Heart right ventricle (tissue), 16 donors: ENCODE measurements around the gene SDR39U1. TPM values are rescaled to one million over a fixed set of nuclear protein-coding genes. Genes with fewer than 3 reads are reported as not detected.

ENCODE experiments used
- ATAC-seq, 8 donors: fragments of 200-7000 bp; cut with Tn5 transposase; one replicate each; pipeline ENCODE4 v1.9.1; 2020; ENCODE audit warnings: mild to moderate bottlenecking in 8 of 8, moderate library complexity in 8 of 8, moderate number of reproducible peaks in 1 of 8
- DNase-seq, 2 donors: peaks; one replicate each; pipeline ENCODE4 v3.0.0-alpha.2; 2020
- H3K27ac ChIP-seq, 10 donors: fragments of 200-600 bp; sonication (generic) in 2 of 10; one replicate each; pipeline versions ENCODE4 v1.5.0 to v1.8.0; 2020 to 2022; ENCODE audit warnings: mild to moderate bottlenecking in 3 of 10
- H3K27me3 ChIP-seq, 7 donors: fragments of 200-600 bp; one replicate each; pipeline ENCODE4 v1.8.0; 2021 to 2022; ENCODE audit warnings: mild to moderate bottlenecking in 2 of 7
- H3K36me3 ChIP-seq, 9 donors: fragments of 200-600 bp; sonication (generic) in 1 of 9; one replicate each; pipeline versions ENCODE4 v1.5.0 to v1.8.0; 2020 to 2022; ENCODE audit warnings: mild to moderate bottlenecking in 2 of 9
- H3K4me1 ChIP-seq, 9 donors: fragments of 200-600 bp; sonication (generic) in 1 of 9; one replicate each; pipeline versions ENCODE4 v1.5.0 to v1.8.0; 2020 to 2022; ENCODE audit warnings: mild to moderate bottlenecking in 4 of 9
- H3K4me3 ChIP-seq, 10 donors: fragments of 200-600 bp; sonication (generic) in 2 of 10; one replicate each; pipeline versions ENCODE4 v1.5.0 to v1.8.0; 2020 to 2022; ENCODE audit warnings: mild to moderate bottlenecking in 7 of 10, moderate library complexity in 2 of 10
- H3K9me3 ChIP-seq, 11 donors: fragments of 200-600 bp in 10 of 11; sonication (generic) in 2 of 11; one replicate each; pipeline versions ENCODE4 v1.5.0 to v1.8.0; 2013 to 2022; ENCODE audit warnings: mild to moderate bottlenecking in 2 of 11, control low read depth in 1 of 11, moderate library complexity in 1 of 11
- WGBS, 2 donors: extraction: QIAGEN DNeasy Blood & Tissue Kit; methylation state at CpG; one replicate each; pipeline ENCODE4 v1.1.7; 2013; ENCODE audit warnings: inconsistent platforms in 1 of 2; 5-methylcytosine and 5-hydroxymethylcytosine counted together
- intact Hi-C, 10 donors: fragments of 100-400 bp; cut with DNase I; formaldehyde crosslinking; loops; one replicate each; pipeline versions ENCODE4 v1.11.1 to v1.14.2; 2022
- polyA plus RNA-seq, 2 donors: library from polyadenylated mRNA; stranded (reverse); fragments of 200-250 nt; gene quantifications; one replicate each; pipeline ENCODE4 v1.2.3, GENCODE V29; 2013
- total RNA-seq, 10 donors: library from RNA; stranded (reverse); fragmentation: NEBNext Ultra II Directional in 3 of 10; extraction: Animal tissue kit (Norgen Biotek cat#: 25700) in 3 of 10; gene quantifications; one replicate each; pipeline versions ENCODE4 v1.2.1 to v1.2.4, GENCODE V29; 2021 to 2023
- TF ChIP-seq, protein P1 (sequence below), 9 donors: fragments of 200-600 bp; sonication (generic) in 2 of 9; IDR thresholded peaks; one replicate each; pipeline versions ENCODE4 v1.5.0 to v1.8.0; 2021 to 2022; ENCODE audit warnings: antibody characterized with exemption in 9 of 9, mild to moderate bottlenecking in 5 of 9, moderate library complexity in 1 of 9
- donor health status: Arrhythmogenic right ventricular cardiomyopathy.
- donor health status: ischemic (EF 13 %, LVEDD 7.1; RV severe dilation, severe dysfunction).
- donor health status: healthy with polysubstance abuse.
- donor health status: DM: no; HTN: yes; CAD: no.
- donor health status: DM: no; HTN: no; CAD: no.
- donor health status: ischemic (EF 25% LVEDD 6.9; RV normal size, moderate dysfunction).
- donor health status: ischemic (EF 25% LVEDD 5.7; RV mildly dilated, moderate dysfunction).
- donor health status: healthy.
- donor health status: DM: yes; HTN: yes; CAD: no.
- donor health status: Ischemic cardiomyopathy.
- donor health status: ischemic (EF 35%, LVEDD 5.7; RV mildly dilated, moderate dysfunction).
- donor health status: nonischemic (EF 11% LVEDD 7.7; RV severe dilation, severe dysfunction).
- donor health status: DM: yes; HTN: yes; CAD: no.
- donor health status: PGD.
- donor health status: ischemic (EF 29% LVEDD 5.4; RV normal size, mild dysfunction).
- donor health status: nonischemic (EF 23%, LVEDD 6.1; RV moderate dilation, normal function).

SDR39U1 gene
- total and polyA plus RNA-seq, 12 donors, result 55.6 to 108 (median 69.5) TPM

- peaks cover 0 to 9% (median 0%) of the 10 kb centered on the region in 7 donors for H3K27me3 ChIP-seq
- TF ChIP-seq, protein P1, sequence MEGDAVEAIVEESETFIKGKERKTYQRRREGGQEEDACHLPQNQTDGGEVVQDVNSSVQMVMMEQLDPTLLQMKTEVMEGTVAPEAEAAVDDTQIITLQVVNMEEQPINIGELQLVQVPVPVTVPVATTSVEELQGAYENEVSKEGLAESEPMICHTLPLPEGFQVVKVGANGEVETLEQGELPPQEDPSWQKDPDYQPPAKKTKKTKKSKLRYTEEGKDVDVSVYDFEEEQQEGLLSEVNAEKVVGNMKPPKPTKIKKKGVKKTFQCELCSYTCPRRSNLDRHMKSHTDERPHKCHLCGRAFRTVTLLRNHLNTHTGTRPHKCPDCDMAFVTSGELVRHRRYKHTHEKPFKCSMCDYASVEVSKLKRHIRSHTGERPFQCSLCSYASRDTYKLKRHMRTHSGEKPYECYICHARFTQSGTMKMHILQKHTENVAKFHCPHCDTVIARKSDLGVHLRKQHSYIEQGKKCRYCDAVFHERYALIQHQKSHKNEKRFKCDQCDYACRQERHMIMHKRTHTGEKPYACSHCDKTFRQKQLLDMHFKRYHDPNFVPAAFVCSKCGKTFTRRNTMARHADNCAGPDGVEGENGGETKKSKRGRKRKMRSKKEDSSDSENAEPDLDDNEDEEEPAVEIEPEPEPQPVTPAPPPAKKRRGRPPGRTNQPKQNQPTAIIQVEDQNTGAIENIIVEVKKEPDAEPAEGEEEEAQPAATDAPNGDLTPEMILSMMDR (IDR thresholded peaks at IDR 0.05), result no peak
- DNase-seq (no peak), ATAC-seq (no peak)
- H3K4me1 ChIP-seq, result peaks cover 0 to 21% (median 8%) of the 10 kb centered on the region in 9 donors
- 90 to 91% methylated on average over 25 of the region's 25 CpGs for WGBS, 2 donors
- peaks cover 0 to 55% (median 7%) of the 10 kb centered on the region in 9 donors for H3K36me3 ChIP-seq
- H3K27ac ChIP-seq, result no peak overlapping the region
- intact Hi-C loops, result loop anchor here in 1 of 10 donors (10.0 kb wide), 1 partner anchor 51 kb away; the partner anchor contains the start of gene NFATC4
- H3K4me3 ChIP-seq, result no peak overlapping the region
- no peaks in the 10 kb centered on the region for H3K9me3 ChIP-seq
Measured at GRCh38 chr14:24415421-24416253, 26.9 kb downstream of the SDR39U1 start.

DNA sequence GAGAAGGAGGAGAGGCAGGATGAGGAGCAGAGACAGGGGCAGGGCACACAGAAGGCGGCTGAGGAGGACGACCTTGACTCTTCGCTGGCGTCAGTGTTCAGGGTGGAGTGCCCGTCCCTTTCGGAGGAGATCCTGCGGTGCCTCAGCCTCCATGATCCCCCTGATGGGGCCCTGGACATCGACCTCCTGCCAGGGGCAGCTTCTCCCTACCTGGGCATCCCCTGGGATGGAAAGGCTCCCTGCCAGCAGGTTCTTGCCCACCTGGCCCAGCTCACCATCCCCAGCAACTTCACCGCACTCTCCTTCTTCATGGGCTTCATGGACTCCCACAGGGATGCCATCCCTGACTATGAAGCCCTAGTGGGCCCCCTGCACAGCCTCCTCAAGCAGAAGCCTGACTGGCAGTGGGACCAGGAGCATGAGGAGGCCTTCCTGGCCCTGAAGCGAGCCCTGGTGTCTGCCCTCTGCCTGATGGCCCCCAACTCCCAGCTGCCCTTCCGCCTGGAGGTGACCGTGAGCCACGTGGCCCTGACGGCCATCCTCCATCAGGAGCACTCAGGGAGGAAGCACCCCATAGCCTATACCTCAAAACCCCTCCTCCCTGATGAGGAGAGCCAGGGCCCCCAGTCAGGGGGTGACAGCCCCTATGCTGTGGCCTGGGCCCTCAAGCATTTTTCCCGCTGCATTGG, 27.7 kb downstream of the SDR39U1 start:
- Histone ChIP-seq H3K27me3 (peaks cover 0 to 9% (median 0%) of the 10 kb centered on the region in 7 donors), H3K9me3 (no peaks in the 10 kb centered on the region), H3K27ac (no peak overlapping the region), H3K4me1 (peaks cover 0 to 21% (median 8%) of the 10 kb centered on the region in 9 donors), H3K36me3 (peaks cover 0 to 63% (median 7%) of the 10 kb centered on the region in 9 donors), H3K4me3 (no peak overlapping the region)
- ATAC-seq (no peak), DNase-seq (no peak)
- TF ChIP-seq, protein P1 (IDR thresholded peaks at IDR 0.05), result no peak
- intact Hi-C loops, result loop anchor here in 4 of 10 donors (5.0 to 10.0 kb wide), 4 partner anchors 43 to 83 kb away; partner anchors contain the start of gene NFATC4 (in 2 of the 4)
- WGBS, 2 donors, result 89 to 92% methylated on average over 13 to 15 of the region's 15 CpGs

DNA sequence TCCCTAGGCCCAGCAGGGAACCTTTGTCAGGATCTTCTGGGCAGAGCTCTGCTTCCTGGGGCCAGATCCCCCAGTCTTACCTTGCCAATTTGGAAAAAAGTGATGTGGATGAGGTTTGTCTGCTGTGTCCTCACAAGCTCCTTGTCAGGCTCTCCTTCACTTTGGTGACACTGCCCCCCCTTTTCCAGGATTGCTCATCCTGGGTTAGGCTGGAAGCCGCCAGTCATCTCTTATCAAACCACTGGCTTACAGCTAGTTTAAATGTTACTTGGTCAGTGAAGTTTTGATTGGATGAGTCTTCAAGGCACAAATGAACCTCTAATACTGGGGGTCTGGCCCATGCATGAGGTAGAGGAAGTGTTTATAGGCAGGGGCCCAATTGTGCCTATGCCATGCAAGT, 28.5 kb downstream of the SDR39U1 start:
- DNase-seq (no peak), ATAC-seq (no peak)
- Histone ChIP-seq H3K9me3 (no peaks in the 10 kb centered on the region), H3K4me1 (peaks cover 0 to 19% (median 7%) of the 10 kb centered on the region in 9 donors), H3K27me3 (peaks cover 0 to 5% (median 0%) of the 10 kb centered on the region in 7 donors), H3K27ac (no peak overlapping the region), H3K36me3 (peaks cover 0 to 71% (median 15%) of the 10 kb centered on the region in 9 donors), H3K4me3 (no peak overlapping the region)
- 93 to 100% methylated on average over 1 of the region's 1 CpG for WGBS, 2 donors
- intact Hi-C loops, result loop anchor here in 4 of 10 donors (5.0 to 10.0 kb wide), 4 partner anchors 42 to 82 kb away; partner anchors contain the start of gene NFATC4 (in 2 of the 4)
- TF ChIP-seq, protein P1 (IDR thresholded peaks at IDR 0.05), result no peak
